Subcutaneous adipose tissue (tissue), 4 donors: ENCODE measurements around the gene GBP1. TPM values are rescaled to one million over a fixed set of nuclear protein-coding genes. Genes with fewer than 3 reads are reported as not detected.

Experiments used
- total RNA-seq, 4 donors: library from RNA; depleted of rRNA; stranded (reverse); fragments of >200 nt; gene quantifications; one replicate each; pipeline ENCODE4 v1.1.0, GENCODE V29; 2016
- TF ChIP-seq, protein P1 (sequence below): fragments of 450-650 bp; IDR thresholded peaks from one replicate; pipeline ENCODE4 v1.5.1; 2016; ENCODE audit warnings: low read depth, mild to moderate bottlenecking, control low read depth, antibody characterized with exemption, moderate library complexity

Gene GBP1
- total RNA-seq, 4 donors from 2014 or later: 12.9 to 77.8 (median 16.7) TPM

DNA sequence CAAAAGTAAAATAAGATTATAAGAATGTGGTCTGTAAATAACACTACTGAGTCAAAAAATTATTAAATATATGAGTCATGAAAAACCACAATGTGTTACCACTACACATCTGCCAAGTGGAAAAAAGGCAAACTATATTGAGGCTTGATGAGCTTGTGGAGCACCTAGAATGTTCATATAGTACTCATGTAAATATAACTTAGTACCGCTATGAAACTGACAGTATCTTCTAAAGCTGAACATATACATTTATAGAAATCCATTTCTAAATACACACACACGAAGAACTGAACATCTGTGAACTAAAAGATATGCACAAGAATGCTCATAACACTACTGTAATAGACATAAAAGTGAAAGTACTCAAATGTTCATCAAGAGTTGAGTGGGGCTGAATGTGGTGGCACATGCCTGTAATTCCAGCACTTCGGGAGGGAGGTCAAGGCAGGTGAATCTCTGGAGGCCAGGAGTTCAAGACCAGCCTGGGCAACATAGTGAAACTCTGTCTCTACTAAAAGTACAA lies 23.8 kb downstream of the GBP1 start:
- TF ChIP-seq, protein P1, sequence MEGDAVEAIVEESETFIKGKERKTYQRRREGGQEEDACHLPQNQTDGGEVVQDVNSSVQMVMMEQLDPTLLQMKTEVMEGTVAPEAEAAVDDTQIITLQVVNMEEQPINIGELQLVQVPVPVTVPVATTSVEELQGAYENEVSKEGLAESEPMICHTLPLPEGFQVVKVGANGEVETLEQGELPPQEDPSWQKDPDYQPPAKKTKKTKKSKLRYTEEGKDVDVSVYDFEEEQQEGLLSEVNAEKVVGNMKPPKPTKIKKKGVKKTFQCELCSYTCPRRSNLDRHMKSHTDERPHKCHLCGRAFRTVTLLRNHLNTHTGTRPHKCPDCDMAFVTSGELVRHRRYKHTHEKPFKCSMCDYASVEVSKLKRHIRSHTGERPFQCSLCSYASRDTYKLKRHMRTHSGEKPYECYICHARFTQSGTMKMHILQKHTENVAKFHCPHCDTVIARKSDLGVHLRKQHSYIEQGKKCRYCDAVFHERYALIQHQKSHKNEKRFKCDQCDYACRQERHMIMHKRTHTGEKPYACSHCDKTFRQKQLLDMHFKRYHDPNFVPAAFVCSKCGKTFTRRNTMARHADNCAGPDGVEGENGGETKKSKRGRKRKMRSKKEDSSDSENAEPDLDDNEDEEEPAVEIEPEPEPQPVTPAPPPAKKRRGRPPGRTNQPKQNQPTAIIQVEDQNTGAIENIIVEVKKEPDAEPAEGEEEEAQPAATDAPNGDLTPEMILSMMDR: no peak

DNA sequence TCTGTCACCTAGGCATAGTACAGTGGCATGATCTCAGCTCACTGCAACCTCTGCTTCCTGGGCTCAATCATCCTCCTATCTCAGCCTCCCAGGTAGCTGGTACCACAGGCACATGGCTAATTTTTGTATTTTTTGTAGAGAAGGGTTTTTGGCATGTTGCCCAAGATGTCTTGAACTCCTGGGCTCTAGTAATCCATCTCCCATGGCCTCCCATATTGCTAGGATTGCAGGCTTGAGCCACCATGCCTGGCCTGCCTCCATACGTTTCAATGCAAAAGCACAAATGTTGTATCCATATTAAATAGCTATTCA lies 24.7 kb downstream of the GBP1 start:
- TF ChIP-seq, protein P1: no peak

DNA sequence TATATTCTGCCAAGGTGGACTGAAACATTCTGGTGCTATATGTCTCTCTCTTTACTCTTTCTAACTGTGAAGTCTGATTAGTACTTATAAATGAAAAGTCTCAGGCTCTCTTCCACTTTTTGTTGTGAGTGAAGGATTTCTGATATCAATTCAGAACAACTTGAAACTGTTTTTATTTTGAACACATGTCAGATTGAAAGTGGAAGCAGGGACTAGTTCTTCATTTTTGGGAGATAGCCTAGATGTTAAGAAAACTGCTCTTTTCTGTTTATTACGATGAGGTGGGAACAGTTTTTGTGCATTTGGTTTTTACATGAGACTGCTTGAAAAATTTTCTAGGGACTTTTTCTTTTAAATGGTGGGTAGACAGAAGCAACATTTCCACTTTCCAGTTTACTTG lies 27.8 kb downstream of the GBP1 start:
- TF ChIP-seq, protein P1: no peak

DNA sequence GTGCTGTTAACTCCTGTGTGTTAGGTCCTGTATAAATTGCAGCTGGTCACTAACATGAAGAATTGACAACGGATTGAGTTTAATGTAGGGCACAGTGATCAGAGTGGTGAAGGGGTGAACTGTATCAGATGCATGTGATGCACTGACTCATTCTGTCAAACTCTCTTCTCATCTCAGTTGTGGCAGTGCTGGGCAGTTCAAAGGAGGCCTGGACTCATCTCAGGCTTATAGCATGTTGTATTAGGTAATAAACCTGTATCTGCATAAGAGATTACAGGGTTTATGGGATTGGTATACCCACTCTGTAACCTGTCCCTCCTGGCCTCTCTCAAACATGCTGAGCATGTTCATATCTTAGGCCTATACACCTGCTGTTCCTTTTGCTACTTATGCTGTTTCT lies 29.9 kb downstream of the GBP1 start:
- TF ChIP-seq, protein P1: no peak

DNA sequence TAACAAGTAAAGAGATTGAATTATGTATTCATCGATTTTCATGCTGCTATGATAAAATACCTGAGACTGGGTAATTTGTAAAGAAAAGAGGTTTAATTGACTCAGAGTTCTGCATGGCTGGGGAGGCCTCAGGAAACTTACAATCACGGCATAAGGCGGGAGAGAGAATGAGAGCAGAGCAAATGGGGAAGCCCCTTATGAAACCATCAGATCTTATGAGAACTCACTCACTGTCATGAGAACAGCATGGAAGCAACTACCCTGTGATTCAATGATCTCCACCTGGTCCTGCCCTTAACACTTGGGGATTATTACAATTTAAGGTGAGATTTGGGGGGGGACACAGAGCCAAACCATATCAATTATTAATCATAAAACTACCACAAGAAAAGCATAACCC lies 39.1 kb downstream of the GBP1 start:
- TF ChIP-seq, protein P1: no peak

DNA sequence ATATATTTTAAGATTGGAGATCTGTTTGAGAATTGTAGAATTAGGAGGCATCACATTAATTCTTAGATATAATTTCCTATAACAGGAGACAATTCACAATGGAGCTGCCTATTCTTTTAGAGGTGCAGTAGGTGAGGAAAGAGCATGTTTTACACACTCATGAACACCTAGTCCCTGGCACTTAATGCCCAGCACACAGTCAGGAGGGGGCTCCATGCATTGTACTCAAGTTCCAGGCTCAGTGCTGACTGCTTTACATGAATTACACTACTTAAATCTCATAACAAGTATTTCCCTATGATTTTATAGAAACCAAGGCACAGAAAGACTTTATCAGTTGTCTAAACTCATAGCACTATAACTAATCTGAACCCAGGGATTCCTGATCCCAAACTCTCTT lies 42.0 kb downstream of the GBP1 start:
- TF ChIP-seq, protein P1: no peak

DNA sequence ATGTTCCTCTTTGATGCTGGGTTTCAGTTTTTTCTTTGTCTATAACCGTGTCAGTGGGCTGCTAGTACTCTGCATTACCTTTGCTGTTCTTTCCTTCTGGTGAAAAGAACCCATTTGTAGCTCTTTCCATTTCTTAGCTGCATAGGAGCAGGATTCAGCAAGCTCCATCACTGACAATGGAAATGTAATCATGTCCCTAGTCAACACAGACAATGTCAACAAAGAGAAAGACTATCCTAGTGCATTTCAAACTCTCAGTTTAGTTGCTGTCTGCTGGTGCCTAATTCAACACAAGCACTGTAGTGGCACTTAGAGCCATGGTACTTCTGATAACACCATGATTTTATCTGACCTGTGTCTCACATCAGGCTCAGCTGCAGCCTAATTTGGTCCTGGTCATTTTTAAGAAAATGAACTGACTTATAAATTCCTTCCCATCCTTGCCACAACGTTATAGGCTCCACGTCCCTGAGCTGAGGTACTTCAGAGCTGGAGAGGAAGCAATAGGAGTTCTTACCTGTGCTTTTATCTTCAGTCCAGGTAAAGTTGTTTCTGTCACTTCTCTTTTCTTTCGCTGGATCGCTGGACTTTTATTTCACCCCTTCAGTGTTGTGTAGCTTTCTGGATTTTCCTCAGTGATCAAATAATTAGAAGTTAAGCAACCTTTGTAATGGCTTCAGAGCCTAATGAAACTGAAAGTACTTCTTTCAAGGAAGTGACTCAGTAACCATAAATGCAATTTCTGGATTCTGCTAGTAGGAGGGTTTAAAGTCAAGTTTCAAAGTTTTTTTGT lies 42.6 kb downstream of the GBP1 start, which contains the start of gene GBP3:
Gene GBP3 (minus strand): TSS at position 700 of the 793 bp plus-strand sequence. CDS start 2,145 bp downstream, outside the sequence.
- TF ChIP-seq, protein P1: no peak
